PC-3 (cell line): ENCODE results near the gene RPL9.

ENCODE experiments used
- EZH2 ChIP-seq: fragments of 300-600 bp; sonication (generic); IDR thresholded peaks from one replicate; pipeline ENCODE4 v1.6.1; 2017; ENCODE audit warnings: antibody characterized with exemption, mild to moderate bottlenecking, low read length; ENCODE audit not compliant: unreplicated experiment
- EZH2phosphoT487 ChIP-seq: fragments of 300-600 bp; sonication (generic); IDR thresholded peaks from 2 replicates; pipeline ENCODE4 v1.6.1; 2018; ENCODE audit warnings: mild to moderate bottlenecking, antibody characterized with exemption, low read length, borderline replicate concordance
- TF ChIP-seq, protein P1 (sequence below): fragments of 300-600 bp; sonication (generic); conservative IDR thresholded peaks from 2 replicates; pipeline ENCODE4 v1.5.1; 2017; ENCODE audit warnings: antibody characterized with exemption, low read depth, mild to moderate bottlenecking, low read length

GRCh38 chr4:39494354-39494753, 35.6 kb upstream of the RPL9 start:
- TF ChIP-seq, protein P1, sequence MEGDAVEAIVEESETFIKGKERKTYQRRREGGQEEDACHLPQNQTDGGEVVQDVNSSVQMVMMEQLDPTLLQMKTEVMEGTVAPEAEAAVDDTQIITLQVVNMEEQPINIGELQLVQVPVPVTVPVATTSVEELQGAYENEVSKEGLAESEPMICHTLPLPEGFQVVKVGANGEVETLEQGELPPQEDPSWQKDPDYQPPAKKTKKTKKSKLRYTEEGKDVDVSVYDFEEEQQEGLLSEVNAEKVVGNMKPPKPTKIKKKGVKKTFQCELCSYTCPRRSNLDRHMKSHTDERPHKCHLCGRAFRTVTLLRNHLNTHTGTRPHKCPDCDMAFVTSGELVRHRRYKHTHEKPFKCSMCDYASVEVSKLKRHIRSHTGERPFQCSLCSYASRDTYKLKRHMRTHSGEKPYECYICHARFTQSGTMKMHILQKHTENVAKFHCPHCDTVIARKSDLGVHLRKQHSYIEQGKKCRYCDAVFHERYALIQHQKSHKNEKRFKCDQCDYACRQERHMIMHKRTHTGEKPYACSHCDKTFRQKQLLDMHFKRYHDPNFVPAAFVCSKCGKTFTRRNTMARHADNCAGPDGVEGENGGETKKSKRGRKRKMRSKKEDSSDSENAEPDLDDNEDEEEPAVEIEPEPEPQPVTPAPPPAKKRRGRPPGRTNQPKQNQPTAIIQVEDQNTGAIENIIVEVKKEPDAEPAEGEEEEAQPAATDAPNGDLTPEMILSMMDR = no peak
- TF ChIP-seq EZH2 = no peak
- no peak for TF ChIP-seq EZH2phosphoT487
